Activated CD4-positive, alpha-beta T cell treated with anti-CD3 and anti-CD28 coated beads, Interleukin-2, Interleukin-4, amounts not matched to agents 100 ng/mL and 50 ng/mL, durations not matched to agents 16 hours and 8 hours (primary cell): ENCODE measurements around the gene TGM6.

ENCODE experiments used
- DNase-seq: peaks from one replicate; pipeline ENCODE4 v3.0.0-alpha.2; 2020; ENCODE audit warnings: low spot score

TGM6 gene

DNA sequence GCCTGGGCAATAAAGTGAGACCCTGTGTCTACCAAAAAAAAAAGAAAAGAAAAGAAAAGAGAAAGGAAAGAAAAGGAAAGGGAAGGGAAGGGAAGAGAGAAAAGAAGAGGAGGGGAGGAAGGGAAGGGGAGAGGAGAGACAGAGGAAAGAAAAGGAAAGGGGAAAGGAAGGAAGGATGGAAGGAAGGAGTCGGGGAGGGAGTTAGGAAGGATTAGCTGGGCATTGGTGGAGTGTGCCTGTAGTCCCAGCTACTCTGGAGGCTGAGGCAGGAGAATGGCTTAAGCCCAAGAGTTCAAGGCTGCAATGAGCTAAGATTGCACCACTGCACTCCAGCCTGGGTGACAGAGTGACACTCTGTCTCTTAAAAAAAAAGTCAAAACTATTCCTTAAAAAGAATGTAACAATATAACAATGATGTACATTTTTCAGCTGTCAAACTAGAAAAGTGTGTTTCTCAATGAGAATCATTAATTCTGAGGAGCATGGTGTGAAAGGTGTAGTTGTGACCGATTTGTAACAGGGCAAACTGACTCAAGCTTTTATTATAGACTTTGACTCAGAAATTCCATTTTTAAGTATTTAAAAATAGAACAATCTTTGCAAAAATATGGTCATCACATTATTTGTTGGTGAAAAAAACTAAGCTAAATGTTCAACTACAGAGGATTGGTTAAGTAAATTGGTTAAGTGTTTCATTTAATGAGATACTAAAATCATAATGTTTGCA is 75.2 kb downstream of the TGM6 start:
- DNase-seq: no peak

DNA sequence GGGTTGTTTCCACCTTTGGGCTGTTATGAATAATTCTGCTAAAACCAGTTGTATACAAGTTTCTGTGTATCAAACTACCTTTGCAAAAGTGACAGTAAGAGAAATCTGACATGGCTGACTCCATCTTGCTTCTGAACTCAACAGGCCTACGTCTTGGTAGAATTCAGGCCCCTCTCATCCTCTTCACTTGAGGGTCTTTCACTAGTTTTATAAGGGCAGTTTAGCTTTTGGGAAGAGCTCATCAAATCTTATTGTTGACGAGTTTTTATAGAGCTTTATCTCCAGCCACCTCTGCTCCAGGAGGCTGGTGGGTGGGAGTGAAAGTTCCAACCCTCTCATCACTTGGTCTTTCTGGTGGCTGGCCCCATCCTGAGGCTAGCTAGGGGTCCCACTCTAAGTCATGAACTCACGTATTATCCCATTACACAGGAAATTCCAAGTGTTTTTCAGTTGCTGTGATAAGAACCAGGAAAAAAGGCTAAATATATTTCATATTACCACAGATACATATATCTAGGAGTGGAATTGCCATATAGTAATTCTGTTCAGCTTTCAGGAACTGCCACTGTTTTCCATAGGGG is 78.3 kb downstream of the TGM6 start:
- no peak for DNase-seq

DNA sequence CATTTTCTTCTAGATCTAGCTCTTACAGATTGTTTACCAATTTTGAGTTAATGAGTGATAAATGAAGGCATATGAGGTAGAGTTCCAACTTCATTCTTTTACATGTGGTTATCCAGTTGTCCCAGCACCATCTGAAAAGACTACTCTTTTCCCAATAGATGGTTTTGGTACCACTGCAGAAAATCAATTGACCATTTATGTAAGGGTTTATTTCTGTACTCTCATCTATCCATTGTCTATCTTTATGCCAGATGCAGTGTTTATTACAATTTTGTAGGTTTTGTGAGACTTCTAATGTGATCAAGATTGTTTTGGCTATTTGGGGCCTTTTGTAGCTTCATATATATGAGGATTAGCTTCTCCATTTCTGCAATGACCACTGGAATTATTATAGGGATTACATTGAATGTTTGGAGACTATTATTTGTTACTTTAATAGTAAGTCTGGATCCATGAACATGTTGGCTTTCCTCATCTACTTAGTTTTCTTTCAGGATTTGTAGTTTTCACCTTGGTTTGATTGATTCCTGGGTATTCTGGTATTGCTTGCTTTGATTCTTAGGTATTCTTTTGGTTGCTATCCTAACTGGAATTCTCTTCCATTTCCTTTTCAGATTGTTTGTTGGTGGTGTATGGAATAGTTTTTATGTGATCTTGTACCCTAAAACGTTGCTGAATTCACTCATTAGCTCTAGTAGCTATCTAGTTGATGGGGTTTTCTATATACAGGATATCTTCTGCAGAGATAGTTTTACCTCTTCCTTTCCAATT is 79.5 kb downstream of the TGM6 start:
- no peak for DNase-seq

DNA sequence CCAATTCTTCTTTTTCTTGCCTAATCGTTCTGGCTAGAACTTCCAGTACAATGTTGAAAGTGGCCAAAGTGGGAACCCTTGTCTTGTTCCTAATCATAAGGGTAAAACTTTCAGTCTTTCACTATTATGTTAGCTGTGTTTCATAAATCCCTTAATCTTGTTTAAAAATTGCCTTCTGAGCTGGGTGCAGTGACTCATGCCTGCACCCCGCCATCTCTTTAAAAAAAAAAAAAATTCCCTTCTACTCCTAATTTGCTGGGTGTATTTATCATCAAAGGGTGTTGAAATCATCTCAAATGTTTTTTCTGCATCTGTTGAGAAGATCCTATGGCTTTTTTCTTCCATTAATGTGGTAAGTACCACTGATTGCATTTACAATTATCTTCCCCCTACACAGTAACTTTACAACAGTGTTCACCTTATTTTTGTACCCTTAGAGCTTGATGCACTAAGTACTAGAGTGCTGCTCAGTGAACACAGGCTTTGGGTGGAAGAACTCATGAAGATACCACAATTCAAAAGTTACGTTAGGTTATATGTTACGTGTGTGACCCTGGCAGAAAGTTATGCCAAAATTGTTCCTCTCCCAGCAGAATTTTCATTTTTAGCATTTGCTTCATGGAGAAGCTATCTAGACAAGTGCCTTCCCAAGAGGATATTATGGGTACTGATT is 80.2 kb downstream of the TGM6 start:
- no peak for DNase-seq

DNA sequence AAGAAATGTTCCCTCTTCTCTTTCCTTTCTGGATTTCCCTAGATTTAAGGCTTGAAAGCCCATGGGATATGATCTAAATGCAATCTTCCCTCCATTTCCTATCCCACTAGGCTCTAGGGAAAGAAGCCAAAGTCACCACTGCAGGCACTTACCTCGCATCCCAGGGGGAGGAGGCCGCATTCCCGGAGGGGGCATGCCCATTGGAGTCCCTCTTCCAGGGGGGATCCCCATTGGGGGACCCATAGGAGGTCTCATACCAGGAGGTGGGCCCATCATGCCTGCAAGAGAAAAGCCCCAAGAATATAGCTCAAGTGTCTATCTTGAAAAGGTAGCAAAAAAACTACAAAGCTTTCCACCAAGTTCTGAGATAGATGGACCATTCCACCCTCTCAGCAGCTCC is 81.8 kb downstream of the TGM6 start:
- no peak for DNase-seq

DNA sequence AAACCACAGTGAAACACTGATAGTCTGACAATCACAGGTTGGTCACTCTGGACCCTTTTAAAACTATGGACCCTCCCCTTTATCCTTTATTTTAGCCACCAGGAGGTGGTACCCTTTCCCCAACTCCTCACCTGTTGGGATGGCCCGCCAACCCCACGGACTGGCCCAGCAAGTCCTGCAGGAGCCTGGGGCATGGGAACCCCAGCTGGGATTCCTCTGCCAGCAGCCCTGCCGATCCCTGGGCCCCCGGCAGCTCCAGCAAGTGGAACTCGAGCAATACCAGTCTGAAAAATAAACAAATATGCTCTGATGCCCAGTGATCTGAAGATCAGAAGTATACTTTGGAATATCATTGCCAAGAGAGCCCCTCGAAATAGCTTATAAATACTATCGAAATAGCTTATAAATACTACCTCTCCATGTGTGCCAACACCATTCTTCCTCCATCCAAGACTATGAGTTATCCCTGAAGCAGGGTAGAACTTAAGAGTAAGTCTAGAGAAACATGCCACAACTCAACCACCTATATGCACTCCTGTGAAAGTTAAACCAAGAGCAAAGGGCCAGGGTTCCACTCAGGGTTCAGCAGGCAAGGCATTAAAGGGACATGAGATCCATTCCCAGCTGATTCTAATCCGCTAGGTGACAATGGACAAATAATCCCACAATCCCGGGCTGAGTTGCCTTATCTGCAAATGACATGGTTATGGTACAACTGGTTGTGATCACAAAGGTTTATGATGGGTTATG is 83.1 kb downstream of the TGM6 start:
- DNase-seq: no peak

DNA sequence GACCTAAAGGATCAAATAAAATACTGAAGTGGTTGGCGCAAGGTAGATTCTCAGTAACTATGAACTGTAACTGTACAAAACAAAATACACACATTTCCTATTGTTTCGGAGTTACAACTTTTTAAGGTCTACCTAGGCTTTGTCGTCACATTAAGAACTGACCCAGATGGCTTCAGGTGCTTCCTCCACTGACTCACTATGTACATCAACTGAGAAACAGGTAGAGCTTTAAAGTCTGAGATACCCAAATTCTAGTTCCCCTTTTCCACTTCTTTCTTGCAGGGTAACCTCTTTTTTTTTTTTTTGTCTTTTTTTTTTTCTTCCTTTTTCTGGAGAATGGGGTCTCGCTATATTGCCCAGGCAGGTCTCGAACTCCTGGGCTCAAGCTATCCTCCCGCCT is 84.4 kb downstream of the TGM6 start:
- DNase-seq: no peak

DNA sequence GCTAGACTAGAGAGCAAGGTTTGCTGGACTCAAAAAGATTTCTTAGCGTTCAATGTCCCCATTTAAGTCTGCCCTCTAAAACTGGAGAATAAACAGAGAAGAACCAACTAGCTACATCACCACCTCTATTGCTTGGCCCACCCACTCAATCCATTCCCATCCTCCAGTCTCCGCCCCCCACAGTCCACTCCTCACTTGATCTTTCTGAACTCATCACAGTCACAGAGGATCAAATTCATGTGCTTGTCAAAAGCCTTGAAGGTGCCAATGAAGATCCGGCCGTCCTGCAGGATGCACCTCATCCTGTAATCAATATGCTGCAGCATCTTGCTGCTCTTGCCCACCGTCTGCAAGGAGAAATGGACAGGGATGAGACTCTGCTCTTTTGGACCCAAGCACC is 86.7 kb downstream of the TGM6 start:
- no peak for DNase-seq

DNA sequence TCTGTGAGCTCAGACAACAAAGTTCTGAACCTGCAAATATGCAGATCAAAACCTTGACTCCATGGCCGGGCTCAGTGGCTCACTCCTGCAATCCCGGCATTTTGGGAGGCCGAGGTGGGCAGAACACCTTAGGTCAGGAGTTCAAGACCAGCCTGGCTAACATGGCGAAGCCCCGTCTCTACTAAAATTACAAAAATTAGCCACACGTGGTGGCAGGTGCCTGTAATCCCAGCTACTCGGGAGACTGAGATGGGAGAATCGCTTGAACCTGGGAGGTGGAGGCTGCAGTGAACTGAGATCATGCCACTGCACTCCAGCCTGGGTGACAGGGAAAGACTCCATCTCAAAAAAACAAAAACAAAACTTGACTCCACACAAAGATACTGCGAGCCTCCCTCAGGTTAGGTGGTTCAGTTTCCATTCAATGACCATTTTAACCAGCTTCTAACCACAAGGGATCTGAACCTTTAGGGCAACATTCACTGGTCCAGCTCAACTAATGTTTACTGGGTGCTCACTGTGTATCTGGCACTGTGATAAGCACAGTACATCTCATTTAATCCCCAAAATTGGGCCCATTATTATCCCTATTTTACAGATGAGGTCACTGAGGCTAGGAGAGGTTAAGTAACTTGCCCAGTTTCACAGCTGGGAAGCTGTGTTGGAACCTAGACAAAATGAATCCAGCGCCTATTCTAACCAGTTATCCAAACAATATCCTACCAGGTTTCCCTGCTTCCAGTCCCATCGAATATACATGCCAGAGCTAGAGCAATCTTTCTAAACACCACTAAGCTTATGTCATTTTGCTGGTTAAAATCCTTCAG is 88.1 kb downstream of the TGM6 start:
- no peak for DNase-seq

DNA sequence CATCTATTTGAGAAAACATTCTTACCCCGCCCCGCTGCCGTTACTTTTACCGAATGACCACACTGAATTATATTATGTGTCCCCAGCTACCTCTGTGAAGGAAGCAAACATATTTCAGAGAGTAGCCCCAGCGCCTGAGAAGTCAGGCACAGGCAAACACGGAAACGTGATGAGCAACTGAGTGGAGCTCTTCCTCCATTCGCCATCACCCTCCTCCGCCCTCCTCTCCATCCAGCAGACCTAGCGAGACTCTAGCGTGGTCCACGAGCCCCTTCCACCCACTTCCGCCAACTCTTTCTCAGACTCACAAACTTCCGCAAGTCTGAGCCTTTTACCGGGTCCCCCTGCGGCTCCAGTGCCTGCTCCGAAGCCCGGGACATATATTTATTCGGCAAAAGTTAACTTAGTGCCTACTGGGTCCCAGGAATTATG is 89.3 kb downstream of the TGM6 start:
- peak; percentile 68 for DNase-seq

DNA sequence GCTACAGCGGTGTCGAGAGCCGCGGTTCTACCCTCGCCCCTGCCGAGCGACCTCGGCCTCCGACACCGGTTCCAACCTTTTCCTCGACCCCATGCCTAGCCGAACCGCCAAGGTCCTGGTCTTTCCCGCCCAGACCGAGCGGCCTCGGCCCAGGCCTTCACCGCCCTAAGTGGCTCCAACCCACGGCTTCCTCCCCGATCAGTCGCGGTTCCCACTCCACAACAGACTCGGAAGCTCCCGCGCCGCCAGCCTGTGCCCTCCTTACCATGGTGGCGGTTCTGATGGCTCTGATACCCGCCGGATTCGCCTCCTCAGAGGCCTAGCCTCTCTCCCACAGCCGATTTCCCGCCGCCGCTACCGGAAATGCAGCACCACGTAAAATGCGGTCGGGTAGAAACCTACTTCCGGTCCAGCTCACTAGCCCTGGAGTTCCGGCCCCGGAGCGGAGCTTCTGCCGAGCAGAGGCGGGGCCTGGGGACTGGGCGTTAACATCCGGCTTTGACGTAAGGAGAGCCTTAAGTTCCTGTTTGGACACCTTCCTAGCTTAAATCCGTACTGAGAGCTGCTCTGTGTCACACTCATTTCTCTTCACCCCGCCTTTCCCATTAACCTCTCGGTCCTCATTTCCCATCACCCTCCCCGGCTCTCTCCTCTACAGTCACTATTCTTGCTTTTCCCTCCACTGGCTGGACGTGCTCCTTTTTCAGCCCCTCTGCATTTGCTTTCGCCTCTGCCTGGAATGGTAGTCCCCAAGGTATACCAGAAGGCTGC is 89.9 kb downstream of the TGM6 start, which contains the start of gene SNRPB:
SNRPB (minus strand) TSS at position 367 of the 771 bp plus-strand sequence; CDS start at position 268, 99 bp downstream.
- DNase-seq: peak; percentile 98

DNA sequence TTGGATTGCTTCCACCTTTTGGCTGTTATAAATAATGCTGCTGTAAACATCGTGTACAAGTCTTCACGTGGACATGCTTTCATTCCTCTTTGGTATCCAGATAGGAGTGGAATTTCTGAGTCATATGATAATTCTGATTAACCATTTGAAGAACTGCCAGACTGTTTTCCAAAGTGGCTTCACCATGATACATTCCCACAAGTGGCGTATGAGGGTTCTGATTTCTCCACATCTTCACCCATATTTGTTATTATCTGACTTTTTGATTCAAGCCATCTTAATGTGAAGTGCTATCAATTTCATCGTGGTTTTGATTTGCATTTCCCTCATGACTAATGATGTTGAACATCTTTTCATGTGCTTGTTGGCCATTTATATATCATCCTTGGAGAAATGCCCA is 92.8 kb downstream of the TGM6 start:
- DNase-seq: no peak

DNA sequence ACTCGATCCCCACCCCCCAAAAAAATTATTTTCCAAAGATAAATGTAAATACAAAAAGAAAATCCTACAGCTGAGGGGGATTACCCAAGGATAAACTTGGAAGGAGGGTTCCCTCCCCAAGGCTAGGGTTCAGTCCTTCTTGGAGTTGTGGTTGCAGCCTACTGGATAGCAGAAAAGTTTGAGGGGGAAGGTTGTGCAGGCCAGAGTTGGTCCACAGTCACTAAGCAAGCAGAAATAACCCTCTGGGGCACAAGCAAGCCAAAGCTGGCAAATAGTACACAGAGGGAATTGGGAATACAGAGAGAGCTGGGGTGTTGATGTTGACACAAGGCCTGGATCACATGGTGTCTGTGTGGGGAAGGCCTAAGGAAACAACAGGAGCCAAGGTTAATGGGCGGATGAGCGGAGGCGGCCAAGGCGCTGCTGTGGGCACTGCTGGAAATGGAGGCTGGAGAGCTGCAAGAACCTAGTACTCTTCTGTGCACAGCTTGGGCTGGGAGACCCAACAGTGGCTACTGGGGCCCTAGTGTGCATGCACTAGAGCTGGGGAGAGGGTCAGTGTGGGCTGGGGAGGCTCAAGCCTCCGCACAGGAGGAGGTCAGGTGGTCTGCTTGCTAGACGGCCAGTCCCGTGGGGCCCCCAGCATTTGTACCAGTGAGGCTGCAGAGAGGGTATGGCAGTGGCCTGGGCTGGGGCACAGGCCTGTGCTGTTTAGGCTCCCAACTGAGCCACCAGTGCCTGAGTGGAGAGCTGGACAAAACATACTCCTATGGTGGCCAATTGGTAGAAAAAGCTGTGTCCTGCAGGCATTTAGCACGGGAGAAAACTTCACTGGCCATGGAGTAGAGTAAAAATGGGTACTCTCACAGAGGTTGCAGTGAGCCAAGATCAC is 95.4 kb downstream of the TGM6 start:
- DNase-seq: no peak

DNA sequence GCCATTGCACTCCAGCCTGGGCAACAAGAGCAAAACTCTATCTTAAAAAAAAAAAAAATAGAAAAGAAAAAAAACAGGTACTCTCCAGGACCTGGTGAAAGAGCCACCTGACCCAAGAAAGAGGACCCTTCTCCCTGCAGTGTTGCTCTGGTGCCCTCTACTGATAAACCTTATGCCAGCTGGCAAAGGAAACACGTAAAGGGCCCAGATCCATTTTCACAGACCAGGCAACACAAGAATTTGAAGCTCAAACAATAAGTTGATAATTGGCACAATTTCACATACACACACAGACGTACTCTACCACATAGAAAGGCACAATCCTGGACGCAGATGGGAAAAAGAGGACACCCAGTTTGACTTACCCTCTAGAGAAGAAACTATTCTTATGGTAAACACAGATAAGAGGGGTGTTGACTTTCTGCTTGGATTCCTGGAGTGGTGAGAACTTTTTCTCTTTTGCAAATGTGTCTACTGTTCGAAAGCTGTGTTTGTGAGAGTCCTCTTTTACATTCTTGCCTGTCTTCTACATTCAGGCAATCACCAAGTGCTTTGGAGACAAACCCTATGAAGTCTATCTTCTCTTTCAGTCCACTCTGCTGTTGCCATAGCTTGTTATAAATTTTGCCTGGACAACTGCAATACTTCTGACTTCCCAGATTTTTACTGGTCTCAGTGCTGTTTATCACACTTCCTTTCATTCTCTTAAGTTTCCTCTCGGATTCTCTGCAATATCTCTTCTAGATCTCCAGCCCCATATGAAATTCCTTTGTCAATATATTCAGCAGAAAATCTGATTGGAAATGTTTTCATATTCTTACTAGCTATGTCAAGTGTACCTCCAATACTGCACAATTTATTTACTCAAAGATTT is 96.3 kb downstream of the TGM6 start:
- no peak for DNase-seq

DNA sequence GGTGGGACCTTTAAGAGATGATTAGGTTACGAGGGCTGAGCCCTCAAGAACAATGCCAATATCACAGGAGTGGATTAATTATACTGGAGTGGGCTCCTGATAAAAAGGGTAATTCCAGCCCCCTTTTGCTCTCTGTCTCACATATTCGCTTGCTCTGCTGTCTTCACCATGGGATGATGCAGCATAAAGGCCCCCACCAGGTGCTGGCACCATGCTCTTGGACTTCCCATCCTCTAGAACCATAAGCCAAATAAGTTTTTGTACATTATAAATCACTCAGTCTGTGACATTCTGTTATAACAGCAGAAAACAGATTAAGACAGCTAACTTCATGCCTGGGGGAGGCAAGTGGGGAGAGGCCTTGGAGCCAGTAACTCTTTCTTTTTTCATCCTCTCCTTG is 99.7 kb downstream of the TGM6 start:
- no peak for DNase-seq
